HUES64 (cell line): ENCODE measurements around the gene SLC36A2.

Experiments used
- H3K27ac ChIP-seq: 2 replicates; pipeline ENCODE4 v1.7.0; 2013; ENCODE audit warnings: low read depth, low read length, inconsistent platforms
- H3K27me3 ChIP-seq: 2 replicates; pipeline ENCODE4 v1.6.1; 2013; ENCODE audit warnings: mild to moderate bottlenecking, low read length; ENCODE audit not compliant: insufficient read depth
- H3K36me3 ChIP-seq: 2 replicates; pipeline ENCODE4 v1.6.1; 2013; ENCODE audit warnings: mild to moderate bottlenecking, low read length; ENCODE audit not compliant: insufficient read depth
- H3K4me1 ChIP-seq: 2 replicates; pipeline ENCODE4 v1.6.1; 2013; ENCODE audit warnings: mild to moderate bottlenecking, low read length, moderate library complexity; ENCODE audit not compliant: insufficient read depth
- H3K4me3 ChIP-seq: 2 replicates; pipeline ENCODE4 v1.5.1; 2013; ENCODE audit warnings: mild to moderate bottlenecking, low read length, moderate library complexity
- H3K9ac ChIP-seq: 2 replicates; pipeline ENCODE4 v1.6.1; 2013; ENCODE audit warnings: mild to moderate bottlenecking, low read depth, low read length
- H3K9me3 ChIP-seq: 2 replicates; pipeline ENCODE4 v1.6.1; 2013; ENCODE audit warnings: low read depth, low read length; ENCODE audit not compliant: insufficient read depth
- WGBS: fragments of 150-250, 120-280 bp; methylation state at CpG from one replicate; pipeline ENCODE4 v1.1.7; 2013; ENCODE audit warnings: missing lambda C conversion rate; 5-methylcytosine and 5-hydroxymethylcytosine counted together

Gene SLC36A2

DNA sequence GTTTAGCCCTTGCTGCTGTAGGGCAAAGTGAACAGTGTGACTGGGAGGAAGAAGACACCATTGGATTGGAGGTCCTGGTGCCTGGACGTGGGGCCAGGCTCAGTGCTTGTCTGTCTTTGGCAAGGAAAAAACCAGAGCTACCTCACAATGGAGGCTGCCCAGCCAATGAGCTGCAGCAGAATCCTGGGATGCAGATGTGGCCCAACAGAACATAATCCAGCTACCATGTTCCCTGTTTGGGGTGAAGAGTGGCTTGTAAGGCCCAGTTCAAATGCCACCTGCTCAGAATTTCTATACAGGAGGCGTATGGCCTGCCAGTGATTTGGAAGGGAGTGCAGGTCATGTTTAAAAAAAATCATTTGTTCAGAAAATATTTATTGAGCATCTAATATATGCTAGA, 43.7 kb downstream of the SLC36A2 start, which contains the start of gene SLC36A3:
Gene SLC36A3, minus strand, starts transcription at position 101 of the 400 bp plus-strand sequence. CDS start 412 bp downstream, outside the sequence.
- Histone ChIP-seq H3K27me3 (no peaks in the 10 kb centered on the region), H3K4me3 (no peak within 1 kb of the TSS), H3K27ac (no peak within 1 kb of the TSS), H3K9ac (no peak within 1 kb of the TSS), H3K9me3 (no peaks in the 10 kb centered on the region), H3K4me1 (no peaks in the 10 kb centered on the region), H3K36me3 (no peaks in the 10 kb centered on the region)
- WGBS, result 86% methylated on average over 2 of the region's 2 CpGs

DNA sequence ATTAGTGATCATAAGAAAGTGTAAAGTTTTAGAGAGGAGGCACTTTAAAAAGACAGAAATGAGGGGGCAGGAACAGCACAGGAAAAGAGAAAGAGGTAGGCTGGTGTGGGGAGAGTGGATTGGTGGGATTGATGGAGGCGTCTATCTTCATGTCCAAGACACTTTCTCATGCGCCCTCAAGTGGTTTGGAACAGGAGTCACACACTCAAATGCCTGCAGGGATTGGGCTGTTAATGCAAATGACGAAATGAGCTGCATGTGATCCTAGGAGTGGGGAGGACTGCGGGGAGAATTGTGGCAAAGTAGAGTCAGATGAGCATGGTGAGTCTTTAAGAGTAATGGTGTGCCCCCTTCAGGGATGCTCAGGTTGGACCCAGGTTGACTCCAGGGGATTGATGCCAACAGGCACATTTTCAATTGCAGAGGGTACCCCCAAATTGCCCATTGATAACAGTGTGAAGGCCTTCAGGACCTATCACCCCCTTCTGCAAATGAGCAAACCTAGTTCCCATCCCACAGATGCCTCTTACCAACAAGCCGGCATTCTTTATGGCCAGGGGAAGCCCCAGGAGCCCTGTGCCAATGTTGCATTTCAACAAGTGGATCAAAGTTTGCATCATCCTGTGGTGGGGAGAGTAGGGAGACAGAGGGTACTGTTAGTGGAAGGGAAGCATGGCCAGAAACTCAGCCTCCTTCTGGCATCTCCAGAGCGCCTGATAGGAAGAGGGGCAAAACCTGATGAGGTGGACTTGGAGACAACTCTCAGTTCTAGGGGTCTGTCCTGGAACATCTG, 49.1 kb downstream of the SLC36A2 start:
- no peaks in the 10 kb centered on the region for H3K27me3 ChIP-seq
- H3K9ac ChIP-seq, result no peak overlapping the region
- H3K4me1 ChIP-seq, result no peaks in the 10 kb centered on the region
- H3K36me3 ChIP-seq, result no peaks in the 10 kb centered on the region
- H3K4me3 ChIP-seq, result no peak overlapping the region
- WGBS, result 89% methylated on average over 6 of the region's 6 CpGs
- H3K27ac ChIP-seq, result no peak overlapping the region
- no peaks in the 10 kb centered on the region for H3K9me3 ChIP-seq

DNA sequence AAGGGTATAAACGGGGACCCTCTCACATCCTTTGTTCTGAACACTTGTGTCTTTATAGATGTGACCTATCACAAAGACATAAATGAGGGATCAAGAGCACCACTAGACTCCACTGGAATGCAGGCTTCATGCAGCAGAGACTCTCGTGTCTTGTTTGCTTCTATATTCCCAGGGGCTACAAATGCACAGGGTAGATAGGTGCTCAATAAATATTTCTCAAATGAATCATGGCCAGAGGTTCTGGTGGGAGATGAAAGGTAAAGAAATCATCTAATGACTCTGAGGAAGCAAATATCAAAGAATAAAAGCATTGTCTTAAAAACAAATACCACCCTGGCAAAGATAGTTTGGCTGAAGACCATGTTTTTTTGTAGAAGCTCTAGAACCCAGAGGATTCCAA, 50.4 kb downstream of the SLC36A2 start:
- H3K4me1 ChIP-seq, result no peaks in the 10 kb centered on the region
- 76% methylated on average over 2 of the region's 2 CpGs for WGBS
- H3K27me3 ChIP-seq, result no peaks in the 10 kb centered on the region
- H3K4me3 ChIP-seq, result no peak overlapping the region
- no peak overlapping the region for H3K9ac ChIP-seq
- no peaks in the 10 kb centered on the region for H3K36me3 ChIP-seq
- no peaks in the 10 kb centered on the region for H3K9me3 ChIP-seq
- no peak overlapping the region for H3K27ac ChIP-seq

DNA sequence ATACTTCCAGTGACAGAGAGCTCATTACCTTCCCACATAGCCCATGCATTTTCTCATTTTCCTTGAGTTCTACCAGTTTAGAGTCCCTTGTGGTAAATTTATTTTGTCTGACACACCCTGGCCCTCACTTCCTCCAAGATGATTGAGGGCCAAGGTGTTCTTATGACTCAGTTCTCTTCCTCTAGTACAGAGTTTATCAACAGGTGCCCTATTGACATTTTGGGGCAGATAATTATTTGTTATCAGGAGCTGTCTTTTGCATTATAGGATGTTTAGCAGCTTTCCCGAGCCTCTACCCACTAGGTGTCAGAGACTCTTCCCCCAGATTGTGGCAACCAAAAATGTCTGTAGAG, 50.9 kb downstream of the SLC36A2 start:
- no peak overlapping the region for H3K27ac ChIP-seq
- 90% methylated on average over 1 of the region's 1 CpG for WGBS

DNA sequence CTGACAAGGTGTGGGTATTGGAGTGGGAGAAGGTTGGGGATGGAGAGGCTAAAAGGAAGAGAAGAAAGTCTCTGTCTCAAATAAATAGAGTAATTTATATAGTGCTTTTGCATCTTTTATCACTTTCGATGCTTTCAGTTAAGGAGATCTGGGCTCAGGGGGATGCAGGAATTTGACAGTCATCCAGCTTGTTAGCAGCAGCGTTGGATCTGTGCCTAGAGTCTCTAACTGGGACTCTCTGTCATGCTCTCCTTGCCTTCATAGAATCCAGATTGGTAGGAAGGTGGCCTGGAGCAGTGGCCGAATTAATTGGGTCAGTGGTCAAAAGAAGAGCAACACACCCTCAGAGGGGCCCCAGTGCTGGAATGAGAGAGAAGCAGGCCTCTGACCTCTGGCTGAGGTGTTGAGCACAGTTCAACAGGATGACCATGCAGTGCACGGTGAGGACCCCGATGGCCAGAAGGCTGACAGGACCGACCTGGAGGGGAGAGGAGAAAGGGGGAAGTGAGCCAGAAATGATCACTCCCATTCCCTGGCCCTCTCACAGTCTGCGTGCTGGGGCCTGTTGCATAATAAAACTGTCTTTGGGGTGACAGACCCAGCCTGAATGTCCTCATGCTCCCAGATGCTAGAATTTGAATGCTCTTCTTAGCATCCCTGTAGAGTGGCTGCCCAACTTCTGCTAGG, 51.4 kb downstream of the SLC36A2 start:
- no peak overlapping the region for H3K27ac ChIP-seq
- no peak overlapping the region for H3K9ac ChIP-seq
- WGBS, result 84% methylated on average over 7 of the region's 7 CpGs

More for the DNA sequence above, 50.9 kb downstream of the SLC36A2 start:
- H3K27me3 ChIP-seq, result no peaks in the 10 kb centered on the region
- no peaks in the 10 kb centered on the region for H3K4me1 ChIP-seq
- H3K4me3 ChIP-seq, result no peak overlapping the region
- no peaks in the 10 kb centered on the region for H3K9me3 ChIP-seq
- no peaks in the 10 kb centered on the region for H3K36me3 ChIP-seq
- H3K9ac ChIP-seq, result no peak overlapping the region

DNA sequence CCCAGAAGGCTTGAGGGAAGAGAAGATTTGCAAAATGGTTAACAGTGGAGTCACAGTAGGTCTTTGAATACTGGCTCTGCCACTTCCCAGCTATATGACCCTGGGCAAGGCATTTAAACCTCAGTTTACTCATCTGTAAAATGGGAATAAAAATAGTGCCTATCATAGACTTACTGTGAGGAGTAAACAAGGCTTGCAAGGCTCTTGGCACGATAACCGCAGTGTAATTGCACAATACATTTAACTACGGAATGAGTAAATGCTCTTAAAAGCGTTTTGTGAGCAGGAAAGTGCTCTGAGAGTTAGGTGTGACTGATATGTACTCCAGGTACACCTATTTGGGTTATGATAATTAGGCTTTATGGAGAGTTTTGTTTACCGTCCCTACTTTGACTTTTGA, 52.2 kb downstream of the SLC36A2 start:
- Histone ChIP-seq H3K4me1 (no peaks in the 10 kb centered on the region), H3K27ac (no peak overlapping the region), H3K27me3 (no peaks in the 10 kb centered on the region), H3K4me3 (no peak overlapping the region), H3K36me3 (no peaks in the 10 kb centered on the region), H3K9ac (no peak overlapping the region), H3K9me3 (no peaks in the 10 kb centered on the region)
- 96% methylated on average over 5 of the region's 5 CpGs for WGBS

More for the DNA sequence above, 51.4 kb downstream of the SLC36A2 start:
- Histone ChIP-seq H3K27me3 (no peaks in the 10 kb centered on the region), H3K4me1 (no peaks in the 10 kb centered on the region), H3K36me3 (no peaks in the 10 kb centered on the region), H3K4me3 (no peak overlapping the region), H3K9me3 (no peaks in the 10 kb centered on the region)

DNA sequence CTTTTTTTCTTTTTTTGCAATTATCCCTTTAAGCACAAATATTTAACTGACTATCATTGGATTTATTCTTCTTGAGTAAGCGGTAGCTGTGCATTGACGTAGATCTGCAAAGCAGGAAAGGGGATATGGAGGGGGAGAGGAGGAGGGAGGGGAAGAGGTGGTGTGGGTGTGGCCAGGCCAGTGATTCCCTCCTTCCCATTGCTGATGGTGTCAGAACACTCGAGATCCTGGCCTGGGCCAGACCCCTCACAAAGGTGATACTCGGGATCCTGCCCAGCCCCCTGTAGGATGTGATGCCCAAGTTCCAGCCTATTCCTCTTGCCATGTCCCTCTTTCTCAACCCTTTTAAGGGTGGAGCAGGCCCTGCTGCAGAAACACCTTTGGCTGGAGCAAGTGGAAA, 53.7 kb downstream of the SLC36A2 start:
- Histone ChIP-seq H3K36me3 (no peaks in the 10 kb centered on the region), H3K27me3 (no peaks in the 10 kb centered on the region), H3K9ac (no peak overlapping the region), H3K4me3 (no peak overlapping the region), H3K9me3 (no peaks in the 10 kb centered on the region), H3K4me1 (no peaks in the 10 kb centered on the region), H3K27ac (no peak overlapping the region)
- WGBS, result 59% methylated on average over 4 of the region's 4 CpGs

DNA sequence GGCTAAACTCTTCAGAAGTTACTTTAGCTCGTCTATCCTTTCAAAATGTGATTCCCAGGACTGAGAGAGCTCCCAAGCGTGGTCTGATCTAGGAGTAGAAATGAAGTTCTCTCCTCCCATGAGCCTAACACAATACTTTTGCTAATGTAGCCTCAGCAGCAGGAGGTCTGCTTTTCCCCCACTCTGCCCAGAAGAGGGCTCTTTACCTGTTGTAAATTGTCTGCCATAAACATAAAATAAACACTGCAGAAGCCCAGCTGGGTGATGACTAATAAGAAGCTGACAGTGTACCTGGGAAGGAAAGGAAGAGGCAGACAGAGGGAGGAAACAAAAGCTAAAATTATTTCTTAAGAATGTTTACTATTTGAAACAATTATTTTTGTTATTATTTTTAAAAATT, 59.2 kb downstream of the SLC36A2 start:
- no peaks in the 10 kb centered on the region for H3K36me3 ChIP-seq
- no peaks in the 10 kb centered on the region for H3K27me3 ChIP-seq
- H3K4me1 ChIP-seq, result peaks cover 5% of the 10 kb centered on the region; the same call in 1 of the 2 replicates
- H3K9ac ChIP-seq, result no peak overlapping the region
- no peak overlapping the region for H3K4me3 ChIP-seq
- H3K9me3 ChIP-seq, result no peaks in the 10 kb centered on the region
- WGBS, result 0% methylated on average over 1 of the region's 2 CpGs
- H3K27ac ChIP-seq, result no peak overlapping the region

DNA sequence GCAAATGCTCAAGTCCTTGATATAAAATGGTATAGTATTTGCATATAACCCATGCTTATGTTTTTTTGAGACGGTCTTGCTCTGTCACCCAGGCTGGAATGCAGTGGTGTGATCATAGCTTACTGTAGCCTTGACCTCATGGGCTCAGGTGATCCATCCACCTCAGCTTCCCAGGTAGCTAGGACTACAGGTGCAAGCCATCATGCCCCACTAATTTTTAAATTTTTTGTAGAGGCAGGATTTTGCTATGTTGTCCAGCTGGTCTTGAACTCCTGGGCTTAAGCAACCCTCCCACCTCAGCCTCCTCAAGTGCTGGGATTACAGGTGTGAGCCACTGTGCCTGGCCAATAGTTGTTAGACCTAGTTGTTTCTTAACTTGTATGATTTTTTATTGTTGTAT, 61.1 kb downstream of the SLC36A2 start:
- 94% methylated on average over 1 of the region's 1 CpG for whole genome bisulfite sequencing
- no peak overlapping the region for H3K9ac ChIP-seq
- H3K36me3 ChIP-seq, result no peaks in the 10 kb centered on the region
- no peak overlapping the region for H3K27ac ChIP-seq
- H3K4me1 ChIP-seq, result peaks cover 5% of the 10 kb centered on the region; the same call in 1 of the 2 replicates
- no peak overlapping the region for H3K4me3 ChIP-seq
- H3K27me3 ChIP-seq, result no peaks in the 10 kb centered on the region
- H3K9me3 ChIP-seq, result no peaks in the 10 kb centered on the region

DNA sequence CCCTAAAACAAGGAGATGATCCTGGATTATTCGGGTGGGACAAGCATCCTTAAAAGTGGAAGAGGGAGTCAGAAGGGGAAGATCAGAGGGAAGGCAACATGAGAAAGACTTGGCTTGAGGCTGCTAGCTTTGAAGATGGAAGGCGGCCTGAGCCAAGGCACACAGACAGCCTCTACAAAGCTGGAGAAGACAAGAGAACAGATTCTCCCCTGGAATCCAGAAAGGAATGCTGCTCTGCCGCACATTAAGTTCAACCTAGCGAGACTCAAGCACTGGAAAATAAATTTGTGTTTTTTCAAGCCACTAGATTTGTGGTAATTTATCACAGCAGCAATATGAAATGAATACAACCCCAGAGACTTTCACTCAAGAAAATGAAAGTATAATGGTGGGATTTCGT, 61.7 kb downstream of the SLC36A2 start:
- Histone ChIP-seq H3K4me3 (no peak overlapping the region), H3K27ac (no peak overlapping the region), H3K4me1 (peaks cover 5% of the 10 kb centered on the region; the same call in 1 of the 2 replicates), H3K36me3 (no peaks in the 10 kb centered on the region), H3K9me3 (no peaks in the 10 kb centered on the region), H3K27me3 (no peaks in the 10 kb centered on the region), H3K9ac (no peak overlapping the region)
- WGBS, result 93% methylated on average over 4 of the region's 5 CpGs

DNA sequence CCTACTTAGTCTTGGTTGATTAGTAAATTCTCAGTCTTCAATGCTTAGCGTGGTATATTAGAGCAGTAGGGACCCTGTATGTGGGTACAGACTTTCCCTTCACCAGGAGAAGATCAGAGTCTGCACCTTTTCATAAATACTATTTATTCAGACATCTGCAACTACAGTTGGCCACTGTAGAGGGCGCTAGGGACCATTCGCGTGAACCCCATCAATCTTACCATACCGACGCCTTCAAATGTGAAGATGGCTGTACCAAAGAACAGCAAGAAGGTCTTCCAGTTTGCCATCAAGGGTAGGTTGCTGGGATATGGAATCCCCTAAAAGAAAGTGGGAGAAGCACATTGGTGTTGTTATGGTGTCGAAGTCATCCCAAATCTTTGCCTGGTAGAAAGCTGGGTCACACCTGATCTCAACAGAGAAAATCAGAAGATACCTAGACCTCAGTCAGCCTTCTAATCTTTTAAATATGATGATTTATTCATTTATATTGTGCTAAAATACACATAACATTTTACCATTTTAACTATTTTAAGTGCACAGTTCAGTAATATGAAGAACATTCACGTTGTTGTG, 62.9 kb downstream of the SLC36A2 start:
- Histone ChIP-seq H3K4me1 (peaks cover 5% of the 10 kb centered on the region; the same call in 1 of the 2 replicates), H3K9ac (no peak overlapping the region), H3K9me3 (no peaks in the 10 kb centered on the region), H3K27me3 (no peaks in the 10 kb centered on the region), H3K4me3 (no peak overlapping the region), H3K36me3 (no peaks in the 10 kb centered on the region), H3K27ac (no peak overlapping the region)
- WGBS, result 36% methylated on average over 8 of the region's 8 CpGs
